ENCODE data around the gene RIN2. TPM values are rescaled to one million over a fixed set of nuclear protein-coding genes. Genes with fewer than 3 reads are reported as not detected.

RIN2 gene
- total RNA-seq, 4 donors from 2014 or later, result 17.9 to 30.9 (median 22.6) TPM

DNA sequence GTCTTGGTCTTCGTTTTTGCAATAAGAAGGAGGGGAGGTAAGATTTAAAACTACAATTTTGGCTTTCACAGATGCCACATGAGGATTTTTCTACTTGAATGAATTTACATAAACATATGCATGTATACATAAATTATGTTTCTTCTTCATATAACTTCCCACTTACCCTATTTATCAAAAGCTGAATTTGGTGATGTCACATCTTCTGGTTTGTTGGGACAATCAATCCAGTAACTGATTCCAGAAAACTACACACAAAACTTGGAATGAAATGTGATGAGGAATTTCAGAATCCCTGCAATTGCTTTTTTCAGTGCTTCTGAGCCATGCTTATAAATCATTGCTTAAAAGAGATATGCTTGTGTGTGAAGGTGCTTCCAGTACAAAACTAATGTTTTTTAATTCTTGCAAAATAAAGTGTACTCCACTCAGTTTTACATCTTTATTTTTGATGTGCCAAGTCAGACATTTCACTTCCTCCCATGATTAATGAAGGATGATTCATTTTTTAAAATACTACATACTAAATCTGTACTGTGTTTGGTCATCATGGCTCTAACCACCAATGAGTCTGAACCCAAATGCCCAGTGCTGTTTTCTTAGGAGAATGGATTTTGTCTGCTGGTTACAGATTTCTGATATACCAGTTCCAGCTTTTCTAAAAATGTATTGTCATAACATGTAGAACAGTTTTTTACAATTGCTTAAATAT, 32.1 kb upstream of the RIN2 start:
- no peaks in the 10 kb centered on the region for H3K36me3 ChIP-seq
- ATAC-seq, result no peak
- no peak for DNase-seq
- intact Hi-C loops (cut with DNase I; ENCODE audit: low total_unique reads) (no loop called here), in situ Hi-C loops (cut with MboI; ENCODE audit: low sequenced_read_pairs in 4 of 4) (no loop called here)
- no peak overlapping the region for H3K27ac ChIP-seq
- H3K9me3 ChIP-seq, result no peaks in the 10 kb centered on the region
- no peak overlapping the region for H3K4me3 ChIP-seq
- H3K27me3 ChIP-seq, result no peaks in the 10 kb centered on the region
- no peaks in the 10 kb centered on the region for H3K4me1 ChIP-seq
- TF ChIP-seq, protein P1, sequence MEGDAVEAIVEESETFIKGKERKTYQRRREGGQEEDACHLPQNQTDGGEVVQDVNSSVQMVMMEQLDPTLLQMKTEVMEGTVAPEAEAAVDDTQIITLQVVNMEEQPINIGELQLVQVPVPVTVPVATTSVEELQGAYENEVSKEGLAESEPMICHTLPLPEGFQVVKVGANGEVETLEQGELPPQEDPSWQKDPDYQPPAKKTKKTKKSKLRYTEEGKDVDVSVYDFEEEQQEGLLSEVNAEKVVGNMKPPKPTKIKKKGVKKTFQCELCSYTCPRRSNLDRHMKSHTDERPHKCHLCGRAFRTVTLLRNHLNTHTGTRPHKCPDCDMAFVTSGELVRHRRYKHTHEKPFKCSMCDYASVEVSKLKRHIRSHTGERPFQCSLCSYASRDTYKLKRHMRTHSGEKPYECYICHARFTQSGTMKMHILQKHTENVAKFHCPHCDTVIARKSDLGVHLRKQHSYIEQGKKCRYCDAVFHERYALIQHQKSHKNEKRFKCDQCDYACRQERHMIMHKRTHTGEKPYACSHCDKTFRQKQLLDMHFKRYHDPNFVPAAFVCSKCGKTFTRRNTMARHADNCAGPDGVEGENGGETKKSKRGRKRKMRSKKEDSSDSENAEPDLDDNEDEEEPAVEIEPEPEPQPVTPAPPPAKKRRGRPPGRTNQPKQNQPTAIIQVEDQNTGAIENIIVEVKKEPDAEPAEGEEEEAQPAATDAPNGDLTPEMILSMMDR (IDR thresholded peaks at IDR 0.05 in 4 of 5, conservative IDR thresholded peaks at IDR 0.05 in 1 of 5), result no peak
- TF ChIP-seq POLR2A (IDR thresholded peaks at IDR 0.05), result no peak

DNA sequence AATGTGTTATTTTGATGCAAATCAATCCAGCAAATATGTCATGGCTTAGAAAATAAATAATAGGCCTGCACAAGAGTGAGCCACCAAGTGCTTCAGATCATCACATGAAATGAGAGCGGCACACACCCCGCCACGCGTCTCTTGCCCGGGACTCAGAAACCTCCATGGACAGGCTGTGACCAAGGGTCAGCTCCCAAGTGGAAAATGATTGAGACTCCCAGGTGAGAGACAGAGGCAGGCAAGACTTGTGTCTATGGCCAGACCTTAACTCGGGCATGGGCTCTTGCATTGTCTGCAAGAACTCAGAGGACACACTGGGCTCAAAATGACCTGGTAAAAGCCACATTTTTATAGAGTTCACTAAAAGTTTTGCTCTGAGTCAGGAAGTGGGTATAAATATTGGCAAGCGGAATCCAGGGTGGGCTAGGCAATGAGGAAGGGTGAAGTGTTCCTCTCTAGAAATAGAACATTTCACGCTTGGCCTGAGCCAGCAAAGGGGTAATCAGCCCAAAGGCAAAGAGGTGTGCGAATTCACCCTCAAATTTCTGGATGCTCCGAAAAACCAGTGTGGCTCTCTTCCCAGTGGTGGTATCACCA, 30.7 kb upstream of the RIN2 start:
- Histone ChIP-seq H3K36me3 (no peaks in the 10 kb centered on the region), H3K9me3 (no peaks in the 10 kb centered on the region), H3K27ac (no peak overlapping the region), H3K4me3 (no peak overlapping the region), H3K4me1 (no peaks in the 10 kb centered on the region), H3K27me3 (no peaks in the 10 kb centered on the region)
- TF ChIP-seq POLR2A (IDR thresholded peaks at IDR 0.05), result no peak
- TF ChIP-seq, protein P1 (IDR thresholded peaks at IDR 0.05 in 4 of 5, conservative IDR thresholded peaks at IDR 0.05 in 1 of 5), result no peak
- ATAC-seq (no peak), DNase-seq (no peak)
- in situ Hi-C loops (cut with MboI; ENCODE audit: low sequenced_read_pairs in 4 of 4) (no loop called here), intact Hi-C loops (cut with DNase I; ENCODE audit: low total_unique reads) (no loop called here)

DNA sequence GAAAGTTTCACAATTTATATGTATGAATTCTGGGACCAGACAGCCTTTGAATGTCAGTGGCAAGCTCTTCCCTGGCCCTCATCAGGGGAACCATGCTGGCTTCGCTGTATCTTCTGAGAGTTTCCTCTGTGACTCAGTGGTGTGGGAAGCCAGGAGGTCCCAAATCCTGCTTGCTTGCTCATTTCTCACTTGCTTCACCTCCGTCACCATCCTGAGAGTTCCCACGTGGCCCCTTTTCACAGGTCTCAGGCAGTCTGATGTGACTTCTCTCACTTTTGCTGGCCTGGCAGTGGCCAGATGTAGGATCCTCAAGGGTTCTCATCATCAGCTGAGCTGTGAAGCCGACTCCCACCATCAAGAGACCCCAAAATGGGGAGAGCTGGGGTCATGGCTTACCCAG, 28.4 kb upstream of the RIN2 start:
- in situ Hi-C loops (cut with MboI; ENCODE audit: low sequenced_read_pairs in 4 of 4), result no loop called here
- intact Hi-C loops (cut with DNase I; ENCODE audit: low total_unique reads), result no loop called here

DNA sequence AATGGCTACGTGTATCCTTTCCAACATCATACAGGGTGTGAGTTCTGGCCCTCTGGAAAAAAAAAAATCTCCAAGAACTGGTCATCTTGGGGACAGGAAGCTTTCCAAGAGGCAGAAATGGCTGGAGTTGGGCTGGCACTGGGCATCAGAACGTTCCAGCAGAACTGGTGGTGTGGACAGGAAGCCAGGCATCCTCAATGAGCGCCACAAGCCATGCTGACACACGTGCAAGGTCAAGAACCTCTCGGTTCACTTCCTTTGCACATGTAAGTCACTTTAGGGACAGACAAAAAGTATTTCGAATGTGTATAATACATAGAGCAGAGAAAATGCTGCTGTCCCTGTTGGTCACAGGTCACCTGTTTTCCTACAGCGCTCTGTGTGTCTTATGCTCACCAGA, 27.4 kb upstream of the RIN2 start:
- H3K27me3 ChIP-seq, result no peaks in the 10 kb centered on the region
- ATAC-seq (no peak), DNase-seq (no peak)
- no peak overlapping the region for H3K4me3 ChIP-seq
- peaks cover 10 to 17% of the 10 kb centered on the region in 2 donors for H3K4me1 ChIP-seq
- in situ Hi-C loops (cut with MboI; ENCODE audit: low sequenced_read_pairs in 4 of 4), result no loop called here
- no peaks in the 10 kb centered on the region for H3K36me3 ChIP-seq
- TF ChIP-seq, protein P1 (IDR thresholded peaks at IDR 0.05 in 4 of 5, conservative IDR thresholded peaks at IDR 0.05 in 1 of 5), result no peak
- no peak for TF ChIP-seq POLR2A (IDR thresholded peaks at IDR 0.05)
- H3K9me3 ChIP-seq, result no peaks in the 10 kb centered on the region
- H3K27ac ChIP-seq, result no peak overlapping the region
- intact Hi-C loops (cut with DNase I; ENCODE audit: low total_unique reads), result no loop called here

More for the DNA sequence above, 28.4 kb upstream of the RIN2 start:
- TF ChIP-seq, protein P1 (IDR thresholded peaks at IDR 0.05 in 4 of 5, conservative IDR thresholded peaks at IDR 0.05 in 1 of 5), result no peak
- no peak for TF ChIP-seq POLR2A (IDR thresholded peaks at IDR 0.05)
- Histone ChIP-seq H3K36me3 (no peaks in the 10 kb centered on the region), H3K27ac (no peak overlapping the region), H3K27me3 (no peaks in the 10 kb centered on the region), H3K9me3 (no peaks in the 10 kb centered on the region), H3K4me1 (peaks cover 2 to 6% of the 10 kb centered on the region in 2 donors), H3K4me3 (no peak overlapping the region)
- no peak for DNase-seq
- ATAC-seq, result no peak

Measured in gastrocnemius medialis (tissue), 4 donors.